Activated T-cell treated with anti-CD3 and anti-CD28 coated beads for 4 hours (primary cell): Measurements from ENCODE around the gene HACD2.
A peak's percentile ranks its signal among the peaks of the same experiment; 100 is the strongest.
"Not testable (repeated sequence)": the region's sequence is repeated elsewhere in the genome, so short reads cannot be mapped to it uniquely, and the experiment has no call there.

ENCODE experiments used
- DNase-seq: peaks from one replicate; pipeline ENCODE4 v3.0.0-alpha.2; 2020

HACD2 gene, protein sequence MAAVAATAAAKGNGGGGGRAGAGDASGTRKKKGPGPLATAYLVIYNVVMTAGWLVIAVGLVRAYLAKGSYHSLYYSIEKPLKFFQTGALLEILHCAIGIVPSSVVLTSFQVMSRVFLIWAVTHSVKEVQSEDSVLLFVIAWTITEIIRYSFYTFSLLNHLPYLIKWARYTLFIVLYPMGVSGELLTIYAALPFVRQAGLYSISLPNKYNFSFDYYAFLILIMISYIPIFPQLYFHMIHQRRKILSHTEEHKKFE

DNA sequence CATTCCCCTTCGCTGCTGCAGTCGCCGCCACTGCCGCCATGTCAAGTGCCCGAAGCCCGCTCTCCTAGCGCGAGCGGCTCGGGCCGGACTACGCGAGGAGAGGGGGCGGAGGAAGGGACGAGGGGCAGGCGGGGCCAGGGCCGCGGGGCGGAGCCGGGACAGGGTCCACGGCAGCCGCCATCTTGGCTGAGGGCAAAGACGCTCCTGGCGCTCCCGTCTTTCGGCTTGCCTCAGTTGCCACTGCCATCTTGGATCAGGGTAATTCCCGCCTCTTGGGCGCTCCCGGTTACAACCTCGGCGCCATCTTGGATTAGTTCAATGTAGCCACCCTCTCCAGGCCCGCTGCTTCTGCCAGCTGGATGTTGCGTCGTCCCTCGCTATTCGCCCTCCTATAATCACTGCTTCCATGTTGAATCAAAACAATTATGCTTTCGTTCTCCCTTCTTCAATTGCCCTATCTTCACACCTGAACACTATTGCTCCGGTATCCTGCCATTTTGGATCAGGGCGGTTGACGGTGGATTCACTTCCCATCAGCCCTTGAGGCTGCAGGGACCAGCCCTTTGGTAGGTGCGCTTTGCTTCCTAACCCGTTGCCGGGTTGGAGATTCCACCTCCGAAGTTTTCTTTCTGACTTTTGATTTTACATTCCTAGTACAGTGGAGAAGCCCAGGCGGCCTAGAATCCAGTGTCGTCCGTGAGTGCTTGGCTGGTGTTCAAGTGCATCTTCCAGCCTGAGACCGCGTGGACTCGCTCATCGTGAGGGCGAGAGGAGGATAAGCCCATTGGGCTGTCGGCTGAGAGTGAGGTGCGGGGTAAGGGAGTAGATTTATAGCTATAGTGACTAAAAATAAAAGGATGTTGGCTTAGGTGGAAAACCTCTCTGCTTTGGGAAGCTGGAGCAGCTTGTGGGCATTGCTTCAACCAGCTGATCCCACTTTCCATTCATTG is at the start of gene HACD2:
HACD2 (minus strand) TSS at position 66 of the 950 bp plus-strand sequence; CDS start at position 40, 26 bp downstream.
- peak; percentile 90 for DNase-seq

DNA sequence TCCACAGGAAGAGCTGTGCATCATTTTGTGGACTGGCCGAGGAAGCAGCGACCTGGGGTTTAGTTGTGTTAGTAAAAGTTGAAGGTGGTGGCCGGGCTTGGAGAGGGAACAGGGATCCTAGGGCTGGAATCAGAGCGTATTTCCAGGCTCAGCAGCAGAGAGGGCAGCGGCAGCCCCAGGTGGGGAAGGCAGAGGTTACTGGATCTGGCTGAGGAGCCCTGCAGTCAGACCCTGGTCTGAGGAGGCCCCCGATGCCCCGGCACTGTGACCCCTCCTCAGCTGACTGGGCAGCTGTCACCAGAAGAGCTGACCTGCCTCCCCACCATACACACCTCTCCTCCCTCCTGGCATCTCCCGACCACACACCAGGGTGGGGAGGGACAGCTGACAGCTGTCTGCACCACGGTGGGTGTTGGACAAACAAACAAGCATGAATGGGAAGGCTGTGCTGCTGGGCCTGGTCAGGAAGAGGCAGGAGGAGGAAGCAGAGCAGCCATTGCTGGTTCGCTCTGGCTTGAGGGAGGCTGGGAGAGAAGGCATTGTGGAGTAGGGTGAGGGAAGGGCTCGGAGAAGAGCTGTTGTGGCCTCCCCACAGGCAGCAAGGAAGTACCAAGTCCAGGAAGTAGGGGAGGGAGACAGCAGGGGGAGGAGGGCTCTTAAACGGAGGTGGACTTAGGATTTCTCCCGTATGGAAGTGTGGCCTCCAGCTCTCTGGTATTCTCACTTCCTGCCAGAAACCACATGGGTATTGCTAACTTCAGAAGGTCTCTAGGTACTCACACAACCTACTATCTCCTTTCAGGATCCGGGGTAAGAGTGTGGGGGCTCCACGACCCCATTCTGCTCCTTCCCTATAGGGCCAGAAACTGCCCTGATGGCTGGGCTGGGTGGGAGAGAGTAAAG is 49.5 kb upstream of the HACD2 start:
- DNase-seq, result no peak

DNA sequence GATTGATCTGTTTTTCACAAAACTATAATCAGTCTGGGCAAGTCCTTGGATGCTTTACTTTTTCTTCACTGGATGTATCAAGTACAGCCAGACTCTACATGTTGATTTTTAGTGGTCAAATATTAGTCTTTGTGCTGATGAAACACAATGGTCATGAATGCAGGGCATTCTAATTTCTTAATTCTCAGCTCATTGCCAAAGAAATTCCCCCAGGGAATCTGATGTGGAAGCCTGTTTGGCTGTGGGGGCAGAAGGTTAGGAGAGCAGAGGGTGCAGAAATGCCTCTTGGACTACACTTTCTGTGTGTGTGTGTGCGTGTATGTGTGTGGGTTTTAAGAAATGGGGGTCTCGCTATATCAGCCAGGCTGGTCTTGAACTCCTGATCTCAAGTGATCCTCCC is 48.7 kb upstream of the HACD2 start:
- DNase-seq, result no peak

DNA sequence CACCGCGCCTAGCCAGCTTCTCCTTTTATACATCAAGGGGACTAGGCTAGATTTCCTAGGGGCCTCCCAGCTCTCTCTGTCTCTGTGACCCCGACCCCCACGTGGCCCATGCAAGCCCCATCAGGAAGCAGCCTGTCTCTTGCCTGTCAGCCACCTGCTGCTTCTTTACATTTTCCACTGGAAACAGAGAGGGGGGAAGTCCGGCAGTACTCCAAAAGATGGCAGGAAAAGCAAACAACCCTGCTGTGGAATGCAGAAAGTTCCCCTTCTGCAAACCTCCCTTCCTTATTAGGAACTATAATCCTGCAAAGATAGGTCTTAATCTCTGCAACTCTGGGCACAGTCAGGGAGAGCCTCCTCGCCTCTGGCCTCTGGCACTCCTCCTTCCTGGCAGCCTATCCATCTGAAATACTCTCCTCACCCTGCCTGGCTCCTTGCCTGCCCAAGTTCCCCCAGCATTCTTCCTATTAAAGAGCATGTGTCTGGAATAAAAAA is 47.4 kb upstream of the HACD2 start:
- DNase-seq, result no peak

DNA sequence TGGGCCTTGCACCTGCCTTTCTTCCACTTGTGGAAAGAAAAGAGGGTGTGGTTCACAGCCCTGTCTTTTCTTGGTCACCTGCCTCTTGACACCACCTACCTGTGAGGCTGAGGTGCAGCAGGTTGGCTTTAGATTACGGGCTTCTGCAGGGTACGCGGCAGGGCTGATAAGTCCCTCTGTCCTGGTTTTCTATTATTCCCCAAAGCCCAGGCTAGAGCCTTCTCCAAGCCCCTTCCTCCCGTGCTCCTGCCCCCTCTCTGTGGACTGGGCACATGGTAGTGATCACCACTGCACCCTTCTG is 44.8 kb upstream of the HACD2 start:
- no peak for DNase-seq

DNA sequence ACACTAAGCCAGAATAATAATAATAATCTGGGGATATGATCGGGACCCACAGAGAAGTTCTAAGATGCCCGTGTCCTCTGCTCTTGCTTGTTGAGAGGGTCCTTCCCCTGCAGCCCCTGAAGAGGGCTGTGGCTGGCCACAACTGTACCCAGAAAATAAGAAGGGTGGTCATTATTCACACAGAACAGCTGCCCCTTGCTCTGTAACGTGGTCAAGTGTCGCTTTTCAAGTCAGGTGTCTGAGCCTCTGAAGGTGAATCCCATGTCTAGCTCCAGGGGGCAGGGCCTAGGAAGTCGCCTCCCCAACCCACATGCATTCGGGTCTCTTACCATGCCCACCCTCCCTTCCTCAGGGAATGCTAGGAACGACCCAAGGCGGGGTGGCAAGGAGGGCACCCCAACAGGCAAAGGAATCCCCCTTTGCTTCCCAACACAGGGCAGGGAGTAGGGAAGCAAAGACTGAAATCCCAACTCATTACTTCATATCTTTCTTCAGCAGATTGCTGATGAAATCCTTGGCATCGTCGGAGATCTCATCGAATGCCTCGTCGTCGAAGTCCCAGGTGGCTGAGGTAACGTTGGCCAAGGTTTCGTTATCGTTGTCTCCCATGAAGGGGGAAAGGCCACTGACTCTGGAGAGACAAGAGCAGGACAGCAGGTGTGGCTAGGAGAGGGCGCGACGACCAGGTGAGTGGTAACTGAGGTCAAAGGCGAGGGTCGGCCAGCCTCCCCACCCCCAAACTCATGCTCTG is 44.3 kb upstream of the HACD2 start:
- no peak for DNase-seq

DNA sequence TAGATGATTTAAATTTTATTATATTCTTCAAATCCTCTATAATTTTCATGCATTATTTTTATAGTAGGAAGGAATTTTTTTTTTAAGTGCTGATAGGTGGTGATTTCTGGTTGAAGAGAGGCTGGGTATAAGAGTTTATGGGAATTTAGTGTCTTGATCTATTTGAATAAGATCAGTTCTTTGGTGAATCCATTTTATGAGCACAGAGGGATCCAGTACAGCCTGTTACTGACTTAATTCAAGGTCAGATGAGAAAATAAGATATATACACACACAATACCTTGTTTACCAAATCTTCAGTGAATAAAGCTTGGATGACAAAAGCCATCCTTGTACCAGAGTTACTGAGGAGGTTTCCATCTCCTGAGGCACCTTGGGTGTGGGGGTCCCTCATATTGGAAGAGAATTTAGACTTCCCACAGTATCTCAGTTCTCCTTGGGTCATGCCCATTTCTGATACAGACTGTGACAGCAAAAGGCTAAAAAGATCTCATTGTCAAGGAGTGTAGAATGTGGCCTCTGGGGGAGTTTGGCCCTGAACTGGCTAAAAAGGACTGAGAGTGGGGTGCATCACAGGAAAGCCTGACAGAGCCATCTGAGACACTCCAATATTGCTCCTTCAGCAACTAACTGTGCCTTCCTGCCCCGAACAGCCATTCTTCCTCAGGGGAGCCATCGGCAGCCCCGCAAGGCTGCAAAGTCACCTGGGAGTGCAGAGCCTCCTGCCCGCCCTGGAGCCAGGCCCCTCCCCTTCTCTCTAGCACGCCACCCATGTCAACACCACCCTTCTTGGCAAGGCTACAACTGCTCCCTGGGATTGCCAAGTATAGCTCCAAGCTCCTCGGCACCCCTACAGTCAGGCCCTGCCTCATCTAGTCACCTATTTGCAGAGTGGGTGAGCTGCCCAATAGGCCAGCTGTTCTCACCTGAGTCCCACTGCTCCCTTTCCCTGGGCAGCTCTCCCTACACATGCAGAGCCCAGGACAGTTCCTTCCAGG is 43.1 kb upstream of the HACD2 start:
- DNase-seq, result no peak

DNA sequence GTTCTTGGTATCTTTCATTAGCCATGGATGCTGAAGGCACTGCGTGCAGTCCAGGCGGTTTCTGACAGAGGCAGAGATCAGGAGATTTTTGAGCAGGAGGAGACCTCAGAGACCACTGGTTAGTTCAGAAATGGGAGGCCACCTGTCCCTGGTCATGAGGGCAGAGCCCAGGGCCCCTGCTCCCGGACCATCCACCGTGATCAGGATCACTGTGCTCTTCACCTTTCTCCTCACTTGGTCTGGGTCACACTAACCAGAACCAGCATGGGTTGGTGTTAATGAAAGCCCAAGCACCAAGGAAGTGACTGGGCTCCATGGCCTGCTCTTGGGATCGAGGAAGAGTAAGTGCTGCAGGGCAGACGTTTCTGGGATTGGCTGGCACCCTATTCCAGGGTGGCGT is 42.0 kb upstream of the HACD2 start:
- no peak for DNase-seq

DNA sequence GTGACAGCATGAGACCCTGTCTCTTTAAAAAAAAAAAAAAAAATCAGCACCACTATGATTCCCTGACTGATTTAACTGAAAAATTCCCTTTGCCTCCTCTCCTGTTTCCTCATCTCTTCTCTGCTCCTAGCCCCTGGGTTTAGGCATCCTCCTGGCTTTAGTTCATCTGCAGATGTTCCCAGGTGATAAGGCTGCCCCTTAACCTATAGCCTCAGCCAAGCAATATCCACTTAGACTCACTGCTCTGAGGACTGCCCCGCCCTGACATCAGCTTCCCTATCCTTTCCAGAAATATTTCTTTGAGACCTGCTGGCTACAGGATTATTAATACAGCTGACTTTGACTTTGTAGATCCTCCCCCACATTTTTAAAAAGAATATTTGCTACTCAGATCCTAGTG is 39.4 kb upstream of the HACD2 start:
- no peak for DNase-seq

DNA sequence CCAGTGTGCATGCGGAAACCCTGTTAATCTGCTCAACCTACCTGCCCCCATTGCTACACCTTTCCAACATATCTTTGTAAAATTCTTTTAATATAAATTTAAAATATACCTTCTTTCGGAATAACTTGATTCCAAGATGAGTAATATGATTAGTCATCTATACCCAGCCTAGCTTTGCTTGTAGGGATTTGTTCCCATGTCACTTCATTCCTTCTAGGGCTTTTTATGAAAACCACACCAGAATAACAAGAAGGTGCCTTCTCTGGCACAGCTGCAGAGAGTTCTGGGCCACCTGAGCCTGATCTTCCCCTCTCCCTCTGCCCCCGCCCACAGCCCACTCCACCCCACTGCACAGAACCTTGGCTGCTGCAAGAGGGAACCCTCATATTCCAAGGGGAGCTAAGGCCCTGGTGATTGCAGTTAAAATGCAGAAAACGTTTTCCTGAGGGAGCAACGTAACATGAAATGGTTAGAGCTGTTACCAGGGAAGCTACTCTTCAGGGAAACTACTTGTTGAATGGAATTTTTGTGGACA is 38.6 kb upstream of the HACD2 start:
- DNase-seq, result no peak

DNA sequence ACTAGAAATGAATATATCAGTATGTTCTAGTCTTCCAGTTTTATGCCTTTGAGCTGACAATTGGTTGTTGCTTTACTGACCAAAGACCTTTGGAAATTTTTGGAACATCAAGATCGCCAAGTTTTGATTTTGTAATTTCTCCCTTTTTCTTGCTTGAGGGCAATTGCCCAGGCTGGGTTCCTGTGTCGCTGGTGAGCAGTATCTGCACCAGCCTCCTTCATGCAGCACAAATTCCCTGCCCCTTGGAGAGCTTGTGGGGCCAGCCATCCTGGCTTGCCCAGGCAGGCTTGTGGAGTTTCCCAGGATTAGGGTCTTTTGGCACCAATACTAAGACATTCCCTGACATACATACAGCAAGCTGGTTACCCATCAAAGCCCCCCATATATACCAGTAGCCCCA is 37.9 kb upstream of the HACD2 start:
- DNase-seq, result no peak

DNA sequence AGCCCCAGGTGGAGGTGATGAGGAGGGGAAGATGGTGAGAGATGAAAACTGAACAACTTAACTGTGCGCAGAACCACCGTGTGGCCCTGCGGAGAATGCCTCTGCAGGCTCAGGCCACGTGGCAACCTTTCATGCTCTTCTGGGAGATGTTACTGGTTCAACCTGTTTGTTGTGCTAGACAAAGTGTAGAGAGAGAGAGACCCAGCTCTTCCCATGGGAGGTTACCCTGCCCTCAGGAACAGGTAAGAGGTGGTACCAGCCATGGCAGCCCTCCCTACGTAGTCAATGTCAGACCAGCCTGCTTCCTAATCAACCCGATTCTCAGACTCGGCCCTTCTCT is 37.0 kb upstream of the HACD2 start:
- no peak for DNase-seq

DNA sequence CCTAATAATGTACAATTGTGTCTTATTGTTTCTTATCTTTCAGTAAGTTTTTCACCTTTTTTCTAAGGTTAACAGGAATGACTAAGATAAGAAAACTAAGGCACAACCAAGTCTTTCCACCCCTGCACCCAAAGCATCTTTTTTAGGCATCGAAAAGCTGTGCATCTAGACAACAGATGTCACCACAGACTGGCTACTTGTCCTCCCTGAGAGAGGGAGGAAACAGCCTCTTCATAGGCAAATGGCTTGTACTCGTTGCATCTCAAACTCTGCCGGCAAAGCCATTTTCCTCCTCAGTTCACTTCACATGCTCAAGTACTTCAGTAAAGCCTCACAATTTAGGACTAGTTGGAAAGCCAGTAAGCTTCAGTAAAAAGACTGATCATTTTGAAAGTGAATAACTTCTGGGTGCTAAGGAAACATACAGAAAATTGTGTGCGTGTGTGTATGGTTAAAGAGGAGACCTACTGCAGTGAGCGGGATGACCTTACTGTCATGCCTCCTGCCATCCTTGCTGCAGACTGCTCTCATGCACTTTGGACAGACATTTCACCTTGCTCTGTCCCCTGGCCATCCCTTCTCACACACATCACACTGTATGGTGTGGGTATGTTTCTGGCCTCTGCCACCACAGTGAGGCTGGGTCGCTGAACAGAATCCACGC is 36.5 kb upstream of the HACD2 start:
- no peak for DNase-seq

DNA sequence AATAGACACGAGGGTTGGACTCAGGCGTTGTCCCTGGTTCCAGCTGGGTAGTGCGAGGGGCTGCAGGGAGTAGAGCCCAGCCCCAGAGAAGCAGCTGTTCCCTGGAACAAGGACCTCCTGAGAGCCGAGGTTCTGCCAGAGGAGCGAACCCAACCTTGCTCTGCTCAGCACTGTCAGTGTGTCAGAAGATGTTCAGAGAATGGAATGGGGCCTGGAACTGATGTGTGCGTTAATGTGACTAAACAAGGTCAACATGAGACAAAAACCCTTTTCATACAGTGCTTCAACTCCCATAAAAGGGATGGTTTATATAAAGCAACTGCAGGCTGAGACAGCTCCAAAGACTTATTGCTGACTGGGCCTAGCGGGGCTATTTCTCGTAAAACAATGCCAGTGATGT is 35.5 kb upstream of the HACD2 start:
- no peak for DNase-seq

DNA sequence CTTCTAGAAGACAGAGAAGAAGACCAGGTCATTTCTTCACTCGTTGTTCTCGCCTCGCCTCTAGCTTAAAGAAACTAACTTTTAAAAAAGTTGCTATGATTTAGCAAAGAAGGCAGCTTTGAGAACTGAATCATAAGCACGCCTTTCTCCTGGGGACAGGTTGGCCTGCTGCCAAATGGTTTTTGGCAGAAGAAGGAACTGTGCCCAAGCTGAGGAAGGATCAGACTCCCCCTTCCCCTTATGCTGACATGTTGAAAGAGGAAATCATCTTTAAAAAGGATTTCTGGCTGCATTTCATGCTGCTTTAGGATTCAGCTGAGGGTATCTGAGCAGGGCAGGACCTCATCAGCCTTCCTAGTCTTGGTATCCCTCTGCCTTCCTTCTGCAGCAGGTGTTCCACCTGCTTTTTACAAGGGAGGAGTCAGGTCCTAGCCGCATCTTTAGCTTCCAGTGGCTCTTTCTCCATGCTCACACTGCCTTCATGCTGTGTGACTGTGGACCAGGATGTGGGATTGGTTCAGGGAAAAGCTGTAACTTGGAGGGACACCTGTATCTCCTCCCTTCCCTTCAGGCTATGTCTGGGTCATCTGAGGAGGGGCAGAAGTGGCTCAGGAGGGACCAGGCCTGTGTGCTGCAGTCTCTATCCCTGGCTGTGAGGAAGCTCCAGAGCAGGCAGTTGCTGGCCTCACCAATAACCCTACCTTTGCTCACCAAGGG is 34.1 kb upstream of the HACD2 start:
- DNase-seq, result no peak

DNA sequence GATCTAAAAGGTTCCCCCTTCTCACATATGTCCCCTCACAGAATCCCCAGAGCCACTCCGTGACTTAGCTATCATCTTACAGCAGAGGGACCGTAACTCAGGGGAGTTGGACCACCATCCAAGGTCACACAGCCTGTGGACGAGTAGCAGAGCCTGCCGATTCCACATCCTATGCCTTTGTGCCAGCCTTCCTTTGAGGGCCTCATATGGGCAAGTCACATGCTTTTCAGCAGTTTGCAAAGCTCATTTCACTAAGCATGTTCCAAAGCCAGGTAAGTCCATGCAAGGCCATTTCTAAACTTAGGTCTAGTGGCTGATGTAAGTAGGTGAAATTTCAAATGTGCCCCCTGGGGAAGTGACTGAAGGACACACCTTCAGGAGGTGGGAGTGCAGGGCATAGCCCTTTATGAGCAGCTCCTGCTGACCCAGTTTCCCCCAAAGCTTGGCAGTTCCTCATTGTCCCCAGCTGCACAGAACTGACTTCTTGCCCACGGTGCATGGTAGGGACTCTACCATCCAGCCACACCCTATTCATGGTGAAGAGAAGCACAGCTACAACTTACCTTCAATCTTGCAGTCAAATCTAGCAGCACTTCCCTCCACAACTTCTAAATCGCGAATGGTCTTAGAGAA is 33.3 kb upstream of the HACD2 start:
- no peak for DNase-seq

DNA sequence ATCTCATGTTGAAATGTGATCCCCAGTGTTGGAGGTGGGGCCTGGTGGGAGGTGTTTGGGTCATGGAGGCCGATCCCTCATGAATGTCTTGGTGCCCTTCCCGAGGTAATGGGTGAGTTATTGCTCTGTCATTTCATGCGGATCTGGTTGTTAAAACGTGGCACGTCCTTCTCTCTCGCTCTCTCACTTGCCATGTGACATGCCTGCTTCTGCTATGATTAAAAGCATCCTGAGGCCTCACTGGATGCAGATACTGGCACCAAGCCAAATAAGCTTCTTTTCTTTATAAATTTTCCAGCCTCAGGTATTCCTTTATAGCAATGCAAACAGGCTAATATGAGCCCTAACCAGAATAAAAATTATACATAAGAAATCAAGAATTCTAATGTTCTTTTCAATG is 31.7 kb upstream of the HACD2 start:
- no peak for DNase-seq

DNA sequence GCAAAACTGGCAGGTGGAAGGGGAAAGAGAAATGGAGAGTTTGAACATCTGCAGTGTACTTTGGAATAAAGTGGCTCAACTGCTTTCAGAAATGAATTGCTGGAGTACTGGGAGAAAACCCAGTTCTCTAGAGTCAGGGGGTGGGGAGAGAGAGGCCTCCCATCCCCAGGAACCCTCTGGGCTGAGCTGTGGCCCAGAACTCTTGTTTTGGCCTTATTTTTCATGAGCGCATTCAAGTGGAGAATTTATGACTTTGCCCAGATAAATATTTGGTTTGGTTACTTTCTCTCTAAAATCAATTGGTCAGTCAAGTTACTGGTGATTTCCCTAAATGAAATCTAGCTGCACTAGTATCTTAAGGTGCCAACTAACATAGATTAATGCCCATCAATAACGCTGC is 28.7 kb upstream of the HACD2 start:
- no peak for DNase-seq

DNA sequence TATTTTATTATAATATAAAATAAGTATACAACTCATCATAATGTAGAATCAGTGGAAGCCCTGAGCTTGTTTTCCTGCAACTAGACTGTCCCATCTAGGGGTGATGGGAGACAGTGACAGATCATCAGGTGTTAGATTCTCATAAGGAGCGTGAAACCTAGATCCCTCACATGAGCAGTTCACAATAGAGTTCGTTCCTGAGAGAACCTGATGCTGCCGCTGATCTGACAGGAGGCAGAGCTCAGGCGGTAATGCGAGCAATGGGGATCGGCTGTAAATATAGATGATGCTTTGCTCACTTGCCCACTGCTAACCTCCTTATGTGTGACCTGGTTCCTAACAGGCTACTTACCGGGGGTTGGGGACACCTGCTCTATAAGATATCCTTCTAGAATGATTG is 26.8 kb upstream of the HACD2 start:
- not testable (repeated sequence) for DNase-seq
